Gastroesophageal sphincter (tissue), 4 donors: Measurements from ENCODE around the gene MNT. TPM values are rescaled to one million over a fixed set of nuclear protein-coding genes. Genes with fewer than 3 reads are reported as not detected.

ENCODE experiments used
- ATAC-seq: fragments of 150-250 bp; one replicate; pipeline ENCODE4 v1.9.1; 2016; ENCODE audit warnings: mild to moderate bottlenecking, moderate library complexity
- H3K27ac ChIP-seq, 4 donors: fragments of 200-600 bp; sonication (generic) in 3 of 4; 1 replicate in 3 of 4; 2 replicates in 1 of 4; pipeline ENCODE4 v1.5.1; 2016 to 2019
- H3K27me3 ChIP-seq: fragments of 200-600 bp; sonication (generic); one replicate; pipeline ENCODE4 v1.5.1; 2019
- H3K36me3 ChIP-seq, 2 donors: fragments of 200-600 bp; sonication (generic); one replicate each; pipeline ENCODE4 v1.5.1; 2019; ENCODE audit warnings: control low read depth in 1 of 2
- H3K4me1 ChIP-seq, 3 donors: fragments of 200-600 bp; sonication (generic); 1 replicate in 2 of 3; 2 replicates in 1 of 3; pipeline ENCODE4 v1.5.1; 2016 to 2019; ENCODE audit warnings: control low read depth in 2 of 3
- H3K4me3 ChIP-seq, 2 donors: fragments of 200-600 bp; sonication (generic); one replicate each; pipeline ENCODE4 v1.5.1; 2019; ENCODE audit warnings: mild to moderate bottlenecking in 1 of 2, moderate library complexity in 1 of 2
- H3K9me3 ChIP-seq, 3 donors: fragments of 200-600 bp; sonication (generic); one replicate each; pipeline ENCODE4 v1.5.1; 2017 to 2019; ENCODE audit warnings: control low read depth in 2 of 3
- EP300 ChIP-seq: sonication (generic); formaldehyde crosslinking; IDR thresholded peaks from one replicate; pipeline ENCODE4 v1.6.1; 2017; ENCODE audit warnings: antibody characterized with exemption, mild to moderate bottlenecking
- POLR2A ChIP-seq, 2 donors: fragments of 450-650 bp; IDR thresholded peaks; one replicate each; pipeline ENCODE4 v1.6.1; 2017; ENCODE audit warnings: antibody characterized with exemption in 2 of 2, mild to moderate bottlenecking in 2 of 2, moderate library complexity in 1 of 2
- POLR2AphosphoS5 ChIP-seq: sonication (generic); formaldehyde crosslinking; IDR thresholded peaks from one replicate; pipeline ENCODE4 v1.6.1; 2017; ENCODE audit warnings: antibody characterized with exemption
- WGBS, 2 donors: methylation state at CpG; one replicate each; pipeline ENCODE4 v1.1.5; 2018; ENCODE audit warnings: low coverage in 1 of 2; 5-methylcytosine and 5-hydroxymethylcytosine counted together
- total RNA-seq, 4 donors: library from RNA; depleted of rRNA; stranded (reverse); fragments of >200 nt; gene quantifications; one replicate each; pipeline ENCODE4 v1.1.0, GENCODE V29; 2016
- TF ChIP-seq, protein P1 (sequence below), 4 experiments: fragments of 200-600 bp in 2 of 4; fragments of 450-650 bp in 2 of 4; sonication (generic) in 1 of 4; IDR thresholded peaks; one replicate each; pipeline ENCODE4 v1.5.1; 2017 to 2019; ENCODE audit warnings: antibody characterized with exemption in 4 of 4, mild to moderate bottlenecking in 2 of 4, moderate library complexity in 2 of 4

The MNT gene
- total RNA-seq, 4 donors from 2014 or later = 11.8 to 12.7 (median 12.3) TPM

DNA sequence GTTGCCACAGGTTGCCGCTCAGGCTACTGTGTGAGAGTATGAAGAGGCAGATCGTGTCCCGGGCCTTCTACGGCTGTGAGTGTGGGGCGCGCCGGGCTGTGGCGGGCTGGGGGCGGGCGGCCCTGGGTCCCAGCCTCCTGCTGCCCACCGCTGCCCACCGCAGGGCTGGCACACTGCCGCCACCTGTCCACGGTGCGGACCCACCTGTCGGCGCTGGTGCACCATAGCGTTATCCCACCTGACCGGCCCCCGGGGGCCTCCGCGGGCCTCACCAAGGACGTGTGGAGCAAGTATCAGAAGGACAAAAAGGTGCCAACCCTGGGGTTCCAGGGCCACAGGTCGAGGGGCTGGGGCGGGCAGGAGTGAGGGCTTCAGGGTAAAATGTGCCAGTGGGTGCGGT is 28.7 kb downstream of the MNT start:
- no peak overlapping the region for H3K4me3 ChIP-seq
- H3K27me3 ChIP-seq = no peaks in the 10 kb centered on the region
- peaks cover 0 to 81% of the 10 kb centered on the region in 2 donors for H3K36me3 ChIP-seq
- H3K27ac ChIP-seq = no peak overlapping the region
- H3K9me3 ChIP-seq = no peaks in the 10 kb centered on the region
- no peak for ATAC-seq
- WGBS, 2 donors = no CpG with 5 or more reads among the region's 26 CpGs
- no peak for TF ChIP-seq POLR2A (IDR thresholded peaks at IDR 0.05)
- TF ChIP-seq, protein P1, sequence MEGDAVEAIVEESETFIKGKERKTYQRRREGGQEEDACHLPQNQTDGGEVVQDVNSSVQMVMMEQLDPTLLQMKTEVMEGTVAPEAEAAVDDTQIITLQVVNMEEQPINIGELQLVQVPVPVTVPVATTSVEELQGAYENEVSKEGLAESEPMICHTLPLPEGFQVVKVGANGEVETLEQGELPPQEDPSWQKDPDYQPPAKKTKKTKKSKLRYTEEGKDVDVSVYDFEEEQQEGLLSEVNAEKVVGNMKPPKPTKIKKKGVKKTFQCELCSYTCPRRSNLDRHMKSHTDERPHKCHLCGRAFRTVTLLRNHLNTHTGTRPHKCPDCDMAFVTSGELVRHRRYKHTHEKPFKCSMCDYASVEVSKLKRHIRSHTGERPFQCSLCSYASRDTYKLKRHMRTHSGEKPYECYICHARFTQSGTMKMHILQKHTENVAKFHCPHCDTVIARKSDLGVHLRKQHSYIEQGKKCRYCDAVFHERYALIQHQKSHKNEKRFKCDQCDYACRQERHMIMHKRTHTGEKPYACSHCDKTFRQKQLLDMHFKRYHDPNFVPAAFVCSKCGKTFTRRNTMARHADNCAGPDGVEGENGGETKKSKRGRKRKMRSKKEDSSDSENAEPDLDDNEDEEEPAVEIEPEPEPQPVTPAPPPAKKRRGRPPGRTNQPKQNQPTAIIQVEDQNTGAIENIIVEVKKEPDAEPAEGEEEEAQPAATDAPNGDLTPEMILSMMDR (IDR thresholded peaks at IDR 0.05) = no peak
- peaks cover 0 to 34% (median 17%) of the 10 kb centered on the region in 3 donors for H3K4me1 ChIP-seq

DNA sequence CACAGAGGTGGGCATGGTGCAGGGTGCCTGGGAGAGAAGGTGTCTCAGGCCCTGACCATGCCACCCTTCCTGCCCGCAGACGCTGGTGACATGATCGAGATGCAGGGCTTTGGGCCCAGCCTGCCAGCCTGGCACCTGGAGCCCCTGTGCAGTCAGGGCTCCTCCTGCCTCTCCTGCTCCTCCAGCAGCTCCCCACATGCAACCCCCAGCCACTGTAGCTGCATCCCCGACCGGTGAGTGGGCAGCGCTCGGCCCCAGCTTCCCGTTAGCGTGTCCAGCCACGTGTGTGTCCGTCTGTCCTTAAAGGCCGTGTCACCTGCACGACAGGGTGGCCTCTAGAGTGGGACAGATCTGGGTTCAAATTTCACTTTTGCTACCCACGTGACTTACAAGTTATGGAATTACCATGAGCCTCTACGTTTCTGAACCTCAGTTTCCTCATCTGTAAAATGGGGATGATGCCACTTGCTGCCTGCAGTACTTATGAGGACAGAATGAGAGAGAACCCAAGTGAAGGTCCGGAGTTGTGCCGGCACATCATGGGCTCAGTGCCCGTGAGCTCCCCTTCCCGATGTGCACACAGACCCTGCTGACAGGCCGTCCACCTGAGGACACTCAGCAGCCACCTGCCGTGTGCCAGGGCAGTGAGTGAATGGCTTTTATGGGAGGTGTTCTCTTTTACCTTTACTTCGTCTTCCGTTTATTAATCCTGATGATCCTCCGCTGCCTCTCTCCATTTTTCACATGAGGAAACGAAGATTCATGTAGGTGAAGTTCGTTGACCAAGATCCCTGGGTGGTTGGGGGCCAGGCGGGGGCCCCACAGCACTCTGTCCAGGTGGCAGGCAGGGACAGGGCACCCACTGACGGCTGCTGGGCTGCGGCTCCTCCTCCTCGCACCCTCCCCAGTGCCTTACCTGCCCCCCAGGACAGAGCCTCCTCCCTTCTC is 29.4 kb downstream of the MNT start:
- no peaks in the 10 kb centered on the region for H3K27me3 ChIP-seq
- H3K36me3 ChIP-seq = peaks cover 0 to 81% of the 10 kb centered on the region in 2 donors
- 79 to 87% methylated on average over 10 to 12 of the region's 30 CpGs for WGBS, 2 donors
- no peak for ATAC-seq
- no peak for TF ChIP-seq POLR2A (IDR thresholded peaks at IDR 0.05)
- no peak for TF ChIP-seq POLR2AphosphoS5
- TF ChIP-seq EP300 = no peak
- TF ChIP-seq, protein P1 (IDR thresholded peaks at IDR 0.05) = no peak
- peaks cover 0 to 41% (median 17%) of the 10 kb centered on the region in 3 donors for H3K4me1 ChIP-seq
- no peak overlapping the region for H3K4me3 ChIP-seq
- H3K9me3 ChIP-seq = no peaks in the 10 kb centered on the region
- H3K27ac ChIP-seq = no peak overlapping the region

DNA sequence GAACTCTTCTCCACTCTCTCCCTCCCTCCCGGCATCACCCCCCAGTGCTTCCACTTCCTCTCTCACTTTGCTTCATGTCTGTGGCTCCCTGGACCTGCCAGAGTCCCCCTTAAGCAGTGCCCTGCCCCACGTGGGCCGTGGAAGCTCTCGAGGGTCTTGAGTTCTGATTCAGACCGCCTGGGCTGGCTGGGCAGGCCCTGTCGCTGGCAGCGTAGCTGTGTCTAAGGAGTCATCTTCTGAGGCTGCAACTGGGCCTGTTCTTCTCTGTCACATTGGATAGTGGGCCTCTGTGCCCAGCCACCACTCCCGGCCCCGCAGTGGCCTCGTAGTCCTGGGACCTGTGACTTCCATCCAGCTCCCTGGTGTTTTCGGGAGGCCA is 30.7 kb downstream of the MNT start:
- TF ChIP-seq, protein P1 (IDR thresholded peaks at IDR 0.05) = no peak
- TF ChIP-seq POLR2A (IDR thresholded peaks at IDR 0.05) = no peak
- TF ChIP-seq EP300 = no peak
- TF ChIP-seq POLR2AphosphoS5 = no peak
- no peak for ATAC-seq
- Histone ChIP-seq H3K36me3 (peaks cover 0 to 81% of the 10 kb centered on the region in 2 donors), H3K4me1 (peaks cover 0 to 43% (median 17%) of the 10 kb centered on the region in 3 donors), H3K27ac (peak overlapping the region in 3 of 4 donors; percentile 25 to 51 (median 36)), H3K4me3 (no peak overlapping the region), H3K9me3 (no peaks in the 10 kb centered on the region), H3K27me3 (no peaks in the 10 kb centered on the region)
- 54% methylated on average over 4 of the region's 11 CpGs; no CpG with 5 or more reads in 1 of the 2 donors for WGBS, 2 donors

DNA sequence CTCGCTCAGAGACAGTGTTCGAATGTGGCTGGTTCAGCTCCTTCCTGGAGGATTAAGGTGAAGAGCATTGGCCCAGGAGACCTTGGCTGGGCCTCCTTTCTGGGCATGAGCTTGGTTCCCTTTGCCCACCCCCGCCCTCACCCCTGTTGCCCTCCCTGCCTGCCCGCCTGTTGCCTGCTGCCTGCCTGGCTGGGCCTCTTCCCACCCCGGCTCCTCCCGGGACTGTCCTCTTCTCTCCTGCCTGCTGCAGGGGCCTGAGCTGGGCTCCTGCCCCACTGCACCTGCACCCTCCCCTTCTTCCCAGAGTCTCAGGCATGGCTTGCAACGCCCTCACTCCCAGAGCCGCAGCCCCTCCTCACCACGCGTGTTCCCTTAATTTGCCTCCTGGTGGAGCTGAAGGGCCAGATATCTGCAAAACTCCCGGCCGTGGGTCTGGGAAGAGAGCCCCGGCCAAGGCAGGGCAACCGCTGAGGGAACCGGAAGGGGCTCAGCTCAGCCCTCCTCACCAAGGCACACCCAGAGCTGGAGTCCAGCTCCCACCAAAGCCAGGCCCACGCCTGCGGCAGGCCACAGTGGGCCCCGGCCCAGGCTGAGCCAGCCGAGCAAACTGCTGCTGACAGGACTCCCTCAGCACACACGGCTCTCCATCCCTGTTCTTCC is 31.2 kb downstream of the MNT start:
- ATAC-seq = no peak
- no peak overlapping the region for H3K4me3 ChIP-seq
- TF ChIP-seq POLR2AphosphoS5 (no peak), POLR2A (IDR thresholded peaks at IDR 0.05) (no peak), EP300 (no peak)
- TF ChIP-seq, protein P1 (IDR thresholded peaks at IDR 0.05) = no peak

More for the DNA sequence above, 31.2 kb downstream of the MNT start:
- Histone ChIP-seq H3K27me3 (no peaks in the 10 kb centered on the region), H3K9me3 (no peaks in the 10 kb centered on the region), H3K27ac (peak overlapping the region in 3 of 4 donors; percentile 25 to 51 (median 36)), H3K36me3 (peaks cover 0 to 81% of the 10 kb centered on the region in 2 donors), H3K4me1 (peaks cover 0 to 43% (median 17%) of the 10 kb centered on the region in 3 donors)
- WGBS, 2 donors = 48 to 80% methylated on average over 1 to 4 of the region's 20 CpGs
